Measurements from ENCODE around the gene CACNA1C.

CACNA1C gene

DNA sequence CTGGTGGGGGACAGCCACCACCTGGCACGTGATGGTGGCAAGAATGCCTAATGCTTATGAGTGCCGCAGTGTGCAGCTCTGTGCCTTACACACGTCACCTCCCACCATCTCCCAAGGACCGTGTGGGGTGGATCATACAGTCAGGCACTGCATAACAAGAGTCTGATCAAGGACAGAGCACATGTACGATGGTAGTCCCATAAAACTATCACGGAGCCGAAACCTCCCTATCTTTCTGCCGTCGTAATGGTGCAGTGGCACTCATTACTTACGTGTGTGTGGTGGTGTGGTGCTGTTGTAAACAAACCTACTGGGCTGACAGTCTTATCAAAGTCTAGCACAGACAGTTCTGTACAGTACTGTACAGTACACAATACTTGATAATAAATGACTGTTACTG lies 89.3 kb downstream of the CACNA1C start:
- DNase-seq: no peak

DNA sequence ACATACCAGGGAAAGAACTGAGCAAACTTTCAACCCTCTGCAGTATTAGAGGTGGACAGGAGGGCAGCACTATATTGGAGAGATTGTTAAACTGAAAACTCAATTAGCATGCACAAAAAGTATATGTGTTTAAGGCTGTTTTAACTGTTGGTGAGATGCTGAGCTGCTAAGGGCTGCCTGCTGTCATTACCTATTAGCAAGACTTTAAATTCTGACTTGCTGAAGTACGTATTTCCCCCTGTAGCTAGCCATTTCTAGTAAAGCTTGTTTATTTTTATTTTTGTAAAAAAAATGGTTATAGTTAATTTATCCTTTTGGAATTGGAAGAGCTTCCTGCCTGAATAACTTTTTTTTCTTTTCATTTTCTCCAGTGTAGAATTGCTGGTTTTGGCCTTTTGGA lies 92.2 kb downstream of the CACNA1C start:
- DNase-seq: no peak

DNA sequence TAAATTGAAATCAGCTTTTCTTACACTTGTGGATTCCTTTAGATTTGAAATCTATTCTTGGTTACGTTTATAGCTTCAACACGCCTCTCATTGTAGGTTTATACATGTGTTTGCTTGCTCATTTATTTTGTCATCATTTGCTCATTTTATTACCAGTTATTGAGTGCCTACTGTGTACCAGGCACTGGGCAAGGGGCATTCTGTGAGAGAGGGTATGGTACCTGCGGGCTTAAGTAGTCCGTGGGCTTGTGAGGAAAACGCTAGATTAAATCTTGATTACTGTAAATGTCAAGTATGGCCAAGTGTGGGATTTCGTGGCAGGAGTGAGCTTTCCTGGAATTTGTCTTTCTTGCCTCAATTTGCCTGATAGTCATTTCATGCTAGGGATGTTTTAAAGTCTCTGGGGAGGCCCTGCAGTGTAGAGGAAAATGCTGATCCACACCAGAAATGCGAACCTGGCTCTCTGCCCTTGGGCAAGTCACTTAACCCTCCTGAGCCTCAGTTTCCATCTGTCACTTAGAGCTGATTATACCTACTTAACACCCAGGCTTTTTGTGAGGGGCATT lies 92.7 kb downstream of the CACNA1C start:
- DNase-seq: no peak

DNA sequence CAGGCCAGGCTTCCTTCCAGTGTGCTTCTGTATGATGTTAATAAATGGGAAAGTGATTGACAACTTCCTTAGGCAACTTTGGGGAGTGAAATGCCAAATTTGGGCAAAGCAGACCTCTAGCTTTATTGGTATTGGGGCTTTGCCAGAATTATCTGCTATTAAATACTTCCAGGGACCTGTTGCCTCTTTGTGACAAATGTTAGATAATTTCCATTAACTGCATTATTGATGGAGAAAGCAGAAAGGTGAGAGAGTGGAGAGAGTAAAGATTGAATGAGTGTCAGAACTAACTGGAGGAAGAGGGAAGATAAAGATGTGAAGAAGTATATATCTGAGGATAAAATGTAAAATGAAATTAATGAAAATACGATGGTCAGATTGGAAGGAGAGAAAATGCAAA lies 94.5 kb downstream of the CACNA1C start:
- DNase-seq: no peak

DNA sequence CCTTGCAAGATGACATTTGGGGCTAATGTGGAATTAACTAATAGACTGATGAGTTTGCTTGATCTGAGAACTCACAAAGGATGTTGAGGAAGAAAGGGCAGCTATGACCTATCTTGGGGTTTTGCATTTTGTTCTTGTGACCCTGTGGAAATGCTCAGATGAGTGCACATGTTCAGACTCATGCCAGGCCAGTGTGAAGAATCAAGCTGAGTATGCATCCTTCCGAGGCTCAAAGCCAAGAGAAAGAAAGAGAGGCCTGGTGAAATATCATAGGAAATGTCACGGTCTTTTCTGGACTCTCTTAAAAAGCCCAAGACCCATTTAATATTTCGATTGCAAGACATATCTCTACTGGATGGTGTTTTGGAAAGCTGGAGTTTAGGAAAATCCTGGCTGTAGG lies 96.3 kb downstream of the CACNA1C start:
- DNase-seq: no peak

DNA sequence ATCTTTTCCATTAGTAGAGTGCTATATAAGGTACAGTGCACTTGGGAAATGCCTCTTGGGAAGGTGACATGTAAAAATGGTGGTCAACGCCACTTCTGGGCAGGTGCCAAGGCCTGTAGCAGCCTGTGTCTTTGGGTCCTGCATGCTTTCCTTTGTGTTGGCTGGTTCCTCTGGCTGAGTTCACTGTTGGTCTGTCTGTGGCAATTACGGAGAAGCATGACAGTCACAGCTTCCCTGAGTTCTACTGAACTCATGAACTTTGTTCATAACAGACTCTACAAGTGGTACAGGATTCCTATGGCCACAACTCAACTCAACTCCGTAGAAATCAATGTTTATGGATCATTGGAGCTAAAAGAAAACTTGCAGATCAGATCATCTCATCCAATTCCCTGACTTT lies 98.0 kb downstream of the CACNA1C start:
- no peak for DNase-seq

DNA sequence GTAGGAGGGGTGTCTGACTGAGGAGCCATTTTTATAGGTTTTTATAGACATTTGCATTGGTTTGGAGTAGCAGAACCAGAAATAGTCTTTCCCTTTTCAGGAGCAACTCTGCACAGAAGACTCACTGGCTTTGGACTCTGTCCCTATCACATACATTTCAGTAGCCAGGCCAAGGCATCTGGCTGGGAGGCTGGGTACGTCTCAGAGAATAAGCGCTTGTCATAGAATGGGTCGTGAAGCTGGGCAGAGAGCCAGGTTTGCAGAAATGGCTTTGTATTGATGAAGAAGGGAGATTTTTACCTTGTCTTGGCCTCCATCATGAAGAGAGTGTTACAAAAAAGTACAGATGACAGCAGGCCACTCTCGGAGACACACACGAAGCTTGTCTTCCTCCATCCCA lies 98.6 kb downstream of the CACNA1C start:
- no peak for DNase-seq

DNA sequence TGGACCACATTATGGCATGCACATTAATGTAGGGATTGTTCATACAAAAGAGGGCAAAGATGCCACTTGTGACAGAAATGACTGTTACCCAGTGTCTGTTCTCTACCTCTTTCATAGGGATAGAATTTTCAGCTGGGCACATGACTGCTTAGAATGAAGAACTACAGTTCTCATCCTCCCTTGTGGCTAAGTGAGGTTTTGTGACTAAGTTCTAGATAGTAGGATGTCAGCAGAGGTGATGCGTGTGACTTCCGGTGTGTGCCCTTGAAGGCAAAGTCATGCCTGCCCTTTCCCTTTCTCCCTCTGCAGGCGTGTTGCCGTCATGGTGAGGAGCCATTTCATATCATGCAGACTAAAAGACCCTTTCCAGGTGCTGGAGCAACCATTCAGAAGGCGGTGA lies 99.3 kb downstream of the CACNA1C start:
- no peak for DNase-seq

DNA sequence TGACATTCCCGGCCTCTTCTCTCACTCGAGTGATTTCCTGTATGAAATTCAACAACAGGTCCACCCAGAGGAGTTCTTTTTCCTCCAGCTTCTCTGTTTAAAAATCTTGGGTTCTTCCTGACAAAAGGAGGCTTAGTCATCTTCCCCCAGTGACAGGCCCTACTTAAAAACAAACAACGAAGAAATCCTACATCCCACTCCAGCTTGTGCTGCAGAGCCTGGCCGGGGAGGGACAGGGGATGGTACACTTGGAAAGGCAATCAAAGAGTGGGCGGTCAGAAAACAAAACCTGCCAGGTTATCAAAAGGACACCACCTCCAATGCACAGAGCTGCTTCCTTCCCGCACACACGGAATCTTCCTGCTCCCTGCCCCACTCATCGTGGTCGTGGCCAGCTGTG lies 101.3 kb downstream of the CACNA1C start:
- DNase-seq: no peak

DNA sequence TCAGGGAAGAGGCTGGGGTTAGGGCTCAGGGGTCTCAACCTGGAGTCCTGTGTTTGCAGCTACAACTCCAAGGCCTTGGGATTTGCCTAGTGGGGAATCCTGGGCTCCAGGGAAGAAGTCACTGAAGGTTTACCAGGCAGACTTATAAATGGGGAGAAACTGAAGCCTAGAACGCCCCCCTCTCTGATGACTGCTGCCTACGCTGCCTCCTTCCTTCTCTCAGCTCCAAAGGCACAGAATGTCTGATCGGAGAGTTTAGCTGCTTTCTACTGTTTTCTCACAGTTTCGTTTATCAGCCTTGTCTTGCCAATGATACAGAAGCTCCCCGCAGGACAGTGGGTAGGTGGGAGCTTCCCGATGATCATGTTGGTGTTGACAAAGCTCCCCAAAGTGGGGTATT lies 101.7 kb downstream of the CACNA1C start:
- DNase-seq: no peak

DNA sequence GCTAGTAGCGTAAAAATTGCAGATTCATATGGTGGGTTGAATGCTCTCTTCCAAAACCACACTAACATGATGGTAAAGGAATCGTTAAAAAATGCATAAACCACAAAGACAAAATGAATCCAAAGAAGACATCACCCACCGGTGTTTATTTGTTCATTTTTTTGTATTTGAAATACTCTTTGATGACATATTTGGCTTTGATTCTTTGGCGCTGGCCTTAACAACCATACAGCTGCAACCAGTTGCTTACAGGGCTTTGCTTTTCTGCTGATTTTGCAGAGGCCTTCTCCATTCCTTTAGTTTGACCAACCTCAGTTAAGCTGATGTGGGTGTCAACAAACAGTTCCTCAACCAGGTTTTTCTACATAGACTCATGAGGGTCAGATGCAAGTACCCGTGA lies 103.5 kb downstream of the CACNA1C start:
- no peak for DNase-seq

DNA sequence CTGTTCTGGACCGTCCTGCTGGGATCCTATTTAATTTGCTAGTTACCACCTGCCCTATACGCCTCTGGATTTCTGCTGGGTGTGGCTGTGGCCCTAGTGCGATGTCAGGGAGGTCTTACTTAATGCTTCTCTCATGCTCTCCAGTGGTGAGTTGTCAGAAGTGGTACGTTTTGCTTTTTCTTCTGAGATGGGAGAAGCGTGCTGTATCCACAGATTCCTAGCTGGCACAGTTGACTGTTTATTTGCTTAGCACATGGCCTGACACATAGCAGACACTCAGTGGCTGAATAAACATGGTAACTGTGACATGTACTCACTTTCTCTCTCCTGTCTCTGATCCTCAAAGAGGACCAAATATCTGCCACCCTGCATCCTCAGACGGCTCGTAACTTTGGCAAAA lies 107.3 kb downstream of the CACNA1C start:
- DNase-seq: no peak

DNA sequence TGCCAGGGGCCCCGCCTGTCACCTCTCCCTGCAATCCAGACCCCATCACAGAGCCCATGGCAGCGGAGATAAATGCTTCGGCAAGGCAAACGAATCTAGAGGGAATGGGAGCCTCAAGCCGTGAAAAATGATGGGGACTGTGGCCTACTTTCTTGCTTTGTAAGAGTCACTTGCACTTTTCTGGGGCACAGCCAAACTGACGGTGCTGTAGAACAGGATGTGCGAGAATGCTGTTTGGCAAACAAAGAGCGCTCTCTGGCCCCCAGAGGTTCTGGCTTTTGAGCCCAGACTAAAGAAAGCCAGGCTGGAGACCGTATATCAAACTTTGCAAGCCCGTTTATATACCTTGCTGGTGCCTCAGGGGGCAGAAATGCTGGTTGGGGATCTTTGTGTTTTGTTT lies 108.7 kb downstream of the CACNA1C start:
- DNase-seq: no peak

DNA sequence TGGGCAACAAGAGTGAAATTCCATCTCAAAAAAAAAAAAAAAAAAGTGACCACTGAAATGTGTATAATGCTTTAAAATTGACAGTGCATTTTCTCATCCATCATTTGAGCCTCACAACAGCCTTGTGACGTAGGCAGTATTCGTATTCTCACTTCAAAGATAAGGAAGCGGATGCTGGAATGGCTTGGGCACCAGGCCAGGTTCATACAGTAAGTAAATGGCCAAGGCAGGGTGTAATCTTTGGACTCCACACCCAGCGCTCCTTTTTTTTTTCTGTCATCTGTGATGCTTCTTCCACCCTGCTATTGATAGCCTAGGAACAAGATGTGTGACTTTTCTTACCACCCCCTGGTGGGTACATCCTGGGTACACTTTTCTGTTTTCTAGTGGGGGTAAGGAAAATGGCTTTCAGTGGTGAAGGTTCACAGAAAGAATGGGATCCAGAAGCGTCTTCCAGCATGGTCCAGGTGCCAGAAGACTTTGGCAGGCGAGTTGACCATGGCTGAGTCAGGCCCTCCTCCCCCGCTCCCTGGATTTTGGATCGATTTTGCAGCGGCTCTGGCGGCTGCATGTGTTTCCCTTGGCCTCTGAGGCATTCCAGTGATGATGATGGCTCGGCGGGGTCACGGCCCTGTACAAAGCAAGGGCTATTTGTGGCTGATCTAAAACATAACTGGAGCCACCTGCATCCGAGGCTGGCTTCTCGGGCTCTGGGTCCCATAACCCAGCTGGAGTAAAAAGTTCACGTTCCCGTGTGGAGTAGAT lies 110.6 kb downstream of the CACNA1C start:
- no peak for DNase-seq

DNA sequence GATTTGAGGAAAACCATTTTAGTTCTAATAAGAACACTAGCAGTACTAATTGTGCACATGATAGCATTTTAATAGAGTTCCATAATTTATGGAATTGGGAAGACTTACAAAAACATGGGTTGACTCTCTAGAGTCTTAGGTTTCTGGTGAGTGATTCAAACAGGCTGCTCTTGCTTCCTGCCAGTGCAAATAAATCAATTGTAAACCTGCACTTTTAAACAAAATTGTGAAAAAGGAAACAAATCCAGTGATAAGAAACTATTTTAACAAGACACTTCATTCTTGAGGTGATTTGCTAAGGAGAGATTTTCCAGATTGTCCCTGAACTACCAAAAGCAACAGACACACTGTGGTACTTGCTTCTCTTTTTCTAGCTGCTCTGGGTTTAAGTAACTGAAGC lies 112.2 kb downstream of the CACNA1C start:
- DNase-seq: no peak

DNA sequence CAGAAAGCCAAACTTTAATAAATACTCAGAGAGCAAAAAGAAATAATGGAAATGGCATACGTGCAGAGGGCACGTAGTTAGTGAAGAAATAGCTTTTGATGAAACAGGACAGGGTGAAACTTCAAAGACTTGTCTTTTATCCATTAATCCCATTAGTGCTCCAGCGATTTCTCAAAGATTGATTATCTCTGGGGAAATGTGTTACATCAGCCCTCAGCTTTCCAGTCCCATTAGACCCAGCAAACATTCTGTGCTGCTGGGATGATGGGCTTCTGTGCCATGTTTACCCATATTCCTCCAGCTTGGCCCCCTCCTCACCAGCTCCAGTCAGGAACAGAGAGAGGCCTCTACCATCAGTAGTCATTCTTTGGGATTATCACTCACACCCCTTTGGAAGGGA lies 113.1 kb downstream of the CACNA1C start:
- no peak for DNase-seq

DNA sequence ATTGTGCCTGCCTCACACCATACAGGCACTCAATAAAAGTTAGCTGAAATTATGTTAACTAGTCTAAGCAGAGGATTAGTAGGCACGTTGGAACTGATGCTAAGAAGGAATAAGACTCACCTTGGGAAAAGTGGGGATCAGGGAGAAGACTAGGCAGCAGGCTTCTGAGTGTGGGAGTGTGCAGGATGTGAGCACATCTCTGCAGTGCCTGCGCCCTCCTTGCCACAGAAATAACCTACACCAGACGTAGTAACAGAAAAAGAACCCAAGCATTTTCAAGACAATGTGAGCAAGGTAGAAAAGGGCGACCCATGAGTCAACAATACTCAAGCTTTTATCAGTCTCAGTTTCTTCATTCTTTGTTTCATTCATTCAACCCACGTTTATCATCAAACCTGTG lies 113.9 kb downstream of the CACNA1C start:
- no peak for DNase-seq

DNA sequence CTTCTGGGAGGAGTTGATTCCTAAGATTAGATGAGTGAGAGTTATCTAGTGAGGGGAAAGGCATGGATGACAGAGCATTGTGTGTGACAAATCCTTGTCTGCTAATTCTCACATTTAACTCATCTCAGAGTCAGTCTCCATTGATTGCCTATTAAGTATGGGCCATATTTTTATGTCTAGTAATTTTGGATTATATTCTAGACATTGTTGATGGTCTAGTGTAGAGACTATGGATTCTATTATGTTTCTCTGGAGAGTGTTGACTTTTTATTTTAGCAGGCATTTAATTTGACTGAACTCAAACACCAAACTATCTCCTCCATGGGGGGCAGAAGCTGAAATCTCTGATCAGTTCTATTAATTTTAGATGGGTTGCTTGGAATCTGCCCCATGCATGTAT lies 114.4 kb downstream of the CACNA1C start:
- no peak for DNase-seq

DNA sequence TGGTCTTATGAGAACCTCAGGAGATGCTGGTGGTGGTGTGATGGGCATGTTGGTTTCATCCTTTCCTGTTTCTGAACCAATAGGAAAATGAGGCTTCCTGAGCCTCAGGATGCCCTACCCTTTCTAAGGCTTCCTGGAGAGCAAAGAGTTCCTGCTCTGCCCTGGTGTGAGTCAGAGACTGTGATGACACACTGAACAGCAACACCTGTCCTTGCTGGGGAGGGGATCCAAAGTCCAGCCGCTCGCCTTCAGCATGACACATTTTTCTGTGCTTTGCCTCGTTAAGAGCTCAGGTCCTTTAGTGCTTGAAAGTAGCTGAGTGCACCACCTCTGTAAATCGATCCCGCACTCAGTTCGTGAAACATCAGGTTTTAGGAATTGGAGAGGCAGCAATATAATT lies 116.0 kb downstream of the CACNA1C start:
- DNase-seq: no peak

DNA sequence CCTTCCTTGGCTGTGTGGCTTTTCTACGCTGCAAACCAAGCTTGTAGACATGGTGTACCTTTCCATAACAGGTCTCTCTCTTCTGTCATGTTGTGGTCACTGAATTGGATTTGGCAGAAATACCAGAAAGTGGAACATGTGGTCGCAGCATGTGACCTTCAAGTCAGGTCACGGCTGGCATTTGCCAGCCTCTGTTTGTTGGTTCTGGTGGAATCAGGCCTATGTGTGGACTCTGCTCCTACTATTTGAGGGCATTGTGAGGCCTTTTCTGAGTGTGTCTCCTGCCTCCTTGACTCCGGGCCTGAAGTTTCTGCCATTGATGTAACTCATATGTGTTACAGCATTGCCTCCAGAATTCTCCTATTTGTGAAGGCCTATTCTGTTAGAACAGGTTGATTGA lies 116.7 kb downstream of the CACNA1C start:
- DNase-seq: no peak

DNA sequence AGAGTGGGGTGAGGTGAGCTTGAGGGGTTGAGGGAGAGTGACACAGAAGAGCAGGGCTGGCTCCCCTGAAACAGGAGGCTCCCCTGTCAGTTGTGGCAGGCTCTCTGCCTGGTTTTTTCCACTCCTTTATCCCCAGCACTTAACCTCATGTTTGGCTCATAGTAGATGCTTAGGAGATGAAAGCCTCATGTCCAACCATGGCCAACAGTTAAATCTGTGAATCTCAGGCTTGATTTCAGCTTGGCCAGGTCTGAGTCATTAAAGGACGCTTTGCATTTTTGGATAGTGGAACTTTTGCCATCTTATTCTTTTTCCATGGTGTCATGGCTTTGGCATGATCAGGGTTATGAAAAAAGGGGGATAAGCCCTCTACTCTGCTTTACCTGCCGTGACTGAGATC lies 117.2 kb downstream of the CACNA1C start:
- no peak for DNase-seq

DNA sequence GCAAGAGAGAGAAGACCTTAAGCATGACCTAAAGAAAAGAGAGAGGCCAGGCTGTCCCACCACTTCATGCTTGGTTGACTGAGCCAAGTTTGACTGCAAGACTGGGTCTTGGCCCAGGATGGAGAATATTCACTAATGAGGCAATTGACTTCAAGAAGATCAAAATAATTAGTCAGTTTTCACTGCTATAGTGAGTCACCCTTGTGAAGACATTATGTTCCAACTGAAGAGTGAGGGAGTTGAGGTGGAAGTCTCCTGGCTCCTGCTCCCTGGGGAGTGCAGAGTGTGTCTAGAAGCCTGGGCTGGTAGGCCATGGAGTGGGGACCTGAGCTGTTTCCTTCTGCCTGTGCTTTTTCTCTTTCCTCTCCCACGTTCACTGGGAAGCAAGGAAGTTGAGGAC lies 117.6 kb downstream of the CACNA1C start:
- no peak for DNase-seq

DNA sequence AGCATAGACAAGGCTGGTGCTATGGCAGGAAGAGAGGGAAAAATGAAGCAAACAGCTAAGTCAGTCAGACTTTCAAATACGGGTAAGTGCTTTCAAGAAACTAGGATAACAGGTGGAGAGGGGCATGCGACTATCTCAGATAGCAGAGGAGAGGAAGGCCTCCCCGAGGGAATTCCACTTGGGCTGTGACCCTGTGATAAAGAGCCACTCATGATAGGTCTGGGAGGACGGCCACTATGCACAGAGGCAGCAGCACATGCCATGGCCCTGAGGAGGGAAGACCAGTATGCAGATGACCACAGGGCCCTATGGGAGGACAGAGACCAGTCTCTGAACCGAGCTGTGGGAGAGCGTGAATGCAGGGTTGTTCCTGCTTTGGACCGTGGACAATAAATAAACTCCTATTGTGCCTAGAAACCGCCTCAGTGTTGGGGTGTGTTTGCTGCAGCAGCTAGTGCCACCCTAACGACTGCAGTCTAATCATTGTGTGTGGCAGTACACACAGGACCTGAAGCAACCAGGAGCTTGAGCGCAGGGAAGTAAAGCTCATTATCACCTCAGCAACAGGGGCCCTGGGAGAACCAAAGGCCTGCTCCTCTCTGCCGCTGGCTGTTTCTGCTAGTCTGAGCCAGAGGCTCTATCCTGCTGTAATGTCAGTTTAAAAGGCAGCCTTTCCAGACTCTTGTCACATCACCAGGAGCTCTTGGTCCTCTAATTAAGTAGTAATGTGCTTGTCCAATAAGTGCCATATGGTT lies 119.1 kb downstream of the CACNA1C start:
- no peak for DNase-seq

DNA sequence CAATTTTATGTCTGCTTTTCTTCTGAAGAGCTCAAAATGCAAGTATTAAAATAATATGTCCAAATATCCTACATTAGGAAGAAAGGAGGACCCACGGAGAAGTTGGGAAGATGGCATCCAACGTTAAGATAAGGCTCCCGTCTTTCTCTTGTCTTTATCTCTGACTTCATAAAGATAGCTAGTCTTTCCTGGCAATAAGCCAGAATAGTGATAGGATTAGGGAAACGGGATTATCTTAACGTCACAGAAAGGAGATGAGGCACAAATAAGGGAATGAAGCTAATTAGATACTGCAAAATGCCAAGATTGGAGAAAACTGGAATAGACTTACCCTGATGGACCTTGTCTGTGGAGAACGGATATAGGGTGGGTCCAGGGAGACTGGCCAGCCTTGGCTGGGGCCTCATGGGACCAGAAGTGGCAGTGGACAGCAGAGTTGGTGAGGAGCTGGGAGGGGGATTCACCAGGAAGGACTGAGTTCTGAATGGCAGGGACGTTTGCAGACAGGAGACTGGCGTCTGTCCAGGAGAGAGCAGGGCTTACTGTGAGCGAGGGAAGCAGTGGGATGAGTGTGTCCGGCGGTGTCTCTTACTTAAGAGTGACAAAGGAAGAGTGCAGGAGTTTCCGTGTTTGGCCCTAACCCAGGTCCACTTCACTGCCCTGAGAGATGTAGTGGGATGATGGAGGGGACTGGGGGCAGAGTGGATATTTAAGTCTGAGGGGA lies 119.9 kb downstream of the CACNA1C start:
- DNase-seq: no peak

Measured in NCI-H2171 (cell line).